Endothelial cell of umbilical vein (primary cell): ENCODE measurements around the gene MEI4. TPM values are rescaled to one million over a fixed set of nuclear protein-coding genes. Genes with fewer than 3 reads are reported as not detected.

Experiments used
- BruUV-seq: library from RNA; stranded (reverse); fragments of 400-500 nt; replicated peaks from 2 replicates; lab custom pipeline; 2021; lab: Mats Ljungman, UMichigan
- CTCF ChIA-PET: fragments of 300-600, 350-600 bp; sonication (Branson Sonifier 250); formaldehyde crosslinking; loops from one replicate; lab custom pipeline; 2021; ENCODE audit warnings: antibody characterized with exemption, inconsistent platforms; lab: Charles Lee
- POLR2A ChIA-PET: fragments of 300-600, 350-600 bp; sonication (Branson Sonifier 250); formaldehyde crosslinking; loops from one replicate; lab custom pipeline; 2021; ENCODE audit warnings: antibody characterized with exemption, inconsistent platforms; lab: Charles Lee
- DNase-seq: peaks from one replicate; pipeline ENCODE4 v3.0.0-alpha.2; 2011; ENCODE audit warnings: low read depth, low spot score
- FAIRE-seq: peaks from 2 replicates; lab custom pipeline; 2011; peaks lifted over from hg19 to GRCh38; lab: Jason Lieb, UNC
- H2AFZ ChIP-seq: 2 replicates; pipeline ENCODE4 v1.6.0; 2012; ENCODE audit warnings: low read depth, low read length, control low read depth, inconsistent platforms
- H3K27ac ChIP-seq: 2 replicates; pipeline ENCODE4 v1.5.1; 2011; ENCODE audit warnings: low read depth, mild to moderate bottlenecking, control low read depth, low read length, moderate library complexity; ENCODE audit not compliant: insufficient read depth
- H3K27me3 ChIP-seq, 2 experiments: 2 replicates each; pipeline versions ENCODE4 v1.6.0 to v1.6.1; 2011; ENCODE audit warnings: low read length in 2 of 2, mixed read lengths in 1 of 2; ENCODE audit not compliant: control insufficient read depth in 2 of 2, insufficient read depth in 2 of 2
- H3K36me3 ChIP-seq, 2 experiments: 2 replicates in 1 of 2; 3 replicates in 1 of 2; pipeline ENCODE4 v1.5.1; 2011; ENCODE audit warnings: low read length in 2 of 2, mild to moderate bottlenecking in 1 of 2, moderate library complexity in 1 of 2; ENCODE audit not compliant: control insufficient read depth in 2 of 2, insufficient read depth in 2 of 2; ENCODE audit errors: extremely low read depth in 1 of 2
- H3K4me1 ChIP-seq: 3 replicates; pipeline ENCODE4 v1.5.1; 2011; ENCODE audit warnings: mild to moderate bottlenecking, low read length; ENCODE audit not compliant: control insufficient read depth, insufficient read depth; ENCODE audit errors: extremely low read depth
- H3K4me2 ChIP-seq: 2 replicates; pipeline ENCODE4 v1.6.1; 2011; ENCODE audit warnings: low read length, control low read depth, mixed read lengths; ENCODE audit not compliant: insufficient read depth
- H3K4me3 ChIP-seq, 3 experiments: fragments of 200-600 bp in 1 of 3; sonication (generic), shearing (Covaris generic) in 1 of 3; replicated peaks in 1 of 3; 2 replicates each; pipeline ENCODE4 v1.5.1; 2011 to 2016; ENCODE audit warnings: control low read depth in 3 of 3, low read length in 3 of 3, mild to moderate bottlenecking in 2 of 3, inconsistent platforms in 1 of 3, low read depth in 1 of 3, moderate library complexity in 1 of 3; ENCODE audit not compliant: insufficient read depth in 1 of 3
- H3K79me2 ChIP-seq: 2 replicates; pipeline ENCODE4 v1.6.0; 2012; ENCODE audit warnings: low read length, inconsistent platforms; ENCODE audit not compliant: control insufficient read depth, insufficient read depth
- H3K9ac ChIP-seq: replicated peaks from 2 replicates; pipeline ENCODE3; 2011; ENCODE audit warnings: low read length, control low read depth; ENCODE audit not compliant: insufficient read depth; ENCODE audit errors: extremely low read depth
- H3K9me1 ChIP-seq: replicated peaks from 3 replicates; pipeline ENCODE4 v1.6.0; 2011; ENCODE audit warnings: mild to moderate bottlenecking, low read length; ENCODE audit not compliant: control insufficient read depth, insufficient read depth; ENCODE audit errors: extremely low read depth
- H3K9me3 ChIP-seq: replicated peaks from 2 replicates; pipeline ENCODE4 v1.5.1; 2012; ENCODE audit warnings: low read length, inconsistent platforms; ENCODE audit not compliant: control insufficient read depth, insufficient read depth
- H4K20me1 ChIP-seq: replicated peaks from 2 replicates; pipeline ENCODE3; 2011; ENCODE audit warnings: mild to moderate bottlenecking, low read length; ENCODE audit not compliant: control insufficient read depth, insufficient read depth; ENCODE audit errors: extremely low read depth
- CTCF ChIP-seq, 2 donors: IDR thresholded peaks; 1 replicate in 1 of 2; 2 replicates in 1 of 2; pipeline ENCODE4 v1.5.1; 2011; ENCODE audit warnings: low read length in 2 of 2, mild to moderate bottlenecking in 2 of 2, moderate library complexity in 2 of 2, control low read depth in 1 of 2, inconsistent platforms in 1 of 2, low read depth in 1 of 2; ENCODE audit not compliant: insufficient read depth in 1 of 2; ENCODE audit errors: extremely low read depth in 1 of 2
- EZH2 ChIP-seq: IDR thresholded peaks from 2 replicates; pipeline ENCODE4 v1.6.1; 2012; ENCODE audit warnings: borderline replicate concordance, low read depth, mild to moderate bottlenecking, moderate library complexity, low read length, inconsistent platforms; ENCODE audit not compliant: severe bottlenecking
- FOS ChIP-seq: IDR thresholded peaks from 2 replicates; pipeline ENCODE4 v1.6.1; 2011; ENCODE audit warnings: mild to moderate bottlenecking, low read length, moderate library complexity, borderline replicate concordance; ENCODE audit not compliant: insufficient read depth
- GATA2 ChIP-seq: IDR thresholded peaks from 2 replicates; pipeline ENCODE4 v1.7.0; 2011; ENCODE audit warnings: low read depth, mild to moderate bottlenecking, moderate library complexity, mixed read lengths, low read length; ENCODE audit not compliant: insufficient read length, insufficient read depth
- JUN ChIP-seq: IDR thresholded peaks from 2 replicates; pipeline ENCODE4 v1.6.1; 2011; ENCODE audit warnings: borderline replicate concordance, low read depth; ENCODE audit not compliant: insufficient read length, insufficient read depth
- MAX ChIP-seq: IDR thresholded peaks from 2 replicates; pipeline ENCODE4 v1.6.1; 2011; ENCODE audit not compliant: insufficient read depth, insufficient read length
- MYC ChIP-seq: IDR thresholded peaks from one replicate; pipeline ENCODE4 v1.6.1; 2011; ENCODE audit warnings: mild to moderate bottlenecking, low read depth, low read length
- POLR2A ChIP-seq: IDR thresholded peaks from 2 replicates; pipeline ENCODE4 v1.6.1; 2012; ENCODE audit warnings: low read depth, mild to moderate bottlenecking, control low read depth, low read length
- POLR2AphosphoS5 ChIP-seq: IDR thresholded peaks from 2 replicates; pipeline ENCODE4 v1.6.1; 2012; ENCODE audit warnings: low read depth, mild to moderate bottlenecking, control low read depth, low read length, moderate library complexity; ENCODE audit not compliant: insufficient read depth
- dilution Hi-C: fragments of 300-500 bp; cut with MboI; formaldehyde crosslinking; loops from one replicate; pipeline ENCODE4 v1.15.0; 2019; ENCODE audit warnings: low sequenced_read_pairs; ENCODE audit not compliant: extremely low pct_ligation_motif_present
- intact Hi-C: fragments of 100-400 bp; cut with micrococcal nuclease; formaldehyde crosslinking; loops from one replicate; pipeline ENCODE4 v1.10.0; 2022
- polyA plus RNA-seq, 4 experiments: library from polyadenylated mRNA; depleted of rRNA in 3 of 4; stranded (reverse) in 3 of 4; unstranded in 1 of 4; fragments of >200 nt; gene quantifications; 2 replicates each; pipeline versions ENCODE4 v1.2.1 to v1.2.3, GENCODE V29; 2011 to 2012; ENCODE audit warnings: missing spikeins in 1 of 4
- total RNA-seq: library from RNA; stranded (reverse); gene quantifications from 2 replicates; pipeline ENCODE4 v1.2.3, GENCODE V29; 2021

The MEI4 gene
- total and polyA plus RNA-seq, 2 donors (not counting 3 experiments of a cell fraction or from before 2014, with no cell fraction given), result not detected

GRCh38 chr6:77619114-77619513 lies 33.7 kb upstream of the MEI4 start:
- Histone ChIP-seq H3K4me1 (no peaks in the 10 kb centered on the region), H3K79me2 (no peaks in the 10 kb centered on the region), H3K9me1 (no peaks in the 10 kb centered on the region), H3K36me3 (no peaks in the 10 kb centered on the region), H2AFZ (no peak overlapping the region), H3K27me3 (no peaks in the 10 kb centered on the region), H4K20me1 (no peaks in the 10 kb centered on the region), H3K9me3 (no peaks in the 10 kb centered on the region), H3K4me3 (no peak overlapping the region), H3K27ac (no peak overlapping the region), H3K9ac (no peak overlapping the region), H3K4me2 (no peak overlapping the region)
- no TSS peak for BruUV-seq
- ChIA-PET CTCF (interaction anchor here (0.6 to 5.4 kb wide), 20 partner anchors 8 to 1883 kb away, joined by 3 to 94 read pairs (median 6); partner anchors contain the start of gene HTR1B), POLR2A (no interaction called here)
- intact Hi-C loops (no loop called here), dilution Hi-C loops (no loop called here)
- DNase-seq, result no peak
- FAIRE-seq, result no peak
- TF ChIP-seq FOS, result no peak
- TF ChIP-seq EZH2, result no peak
- TF ChIP-seq GATA2, result no peak
- no peak for TF ChIP-seq CTCF (IDR thresholded peaks at IDR 0.05; ENCODE audit: extremely low read depth in 1 of 2, insufficient read depth in 1 of 2, low read depth in 1 of 2, low read length in 2 of 2)
- no peak for TF ChIP-seq MYC
- no peak for TF ChIP-seq MAX
- no peak for TF ChIP-seq POLR2A
- TF ChIP-seq POLR2AphosphoS5, result no peak
- no peak for TF ChIP-seq JUN
